Neutrophil (primary cell): ENCODE data around the gene SORCS2.

Experiments used
- H3K27ac ChIP-seq: fragments of 200-600 bp; sonication (generic); 2 replicates; pipeline ENCODE4 v1.5.1; 2016; ENCODE audit warnings: mild to moderate bottlenecking, moderate library complexity
- H3K27me3 ChIP-seq: fragments of 200-600 bp; sonication (generic); 2 replicates; pipeline ENCODE4 v1.6.0; 2016; ENCODE audit warnings: mild to moderate bottlenecking
- H3K36me3 ChIP-seq: fragments of 200-600 bp; sonication (generic); 2 replicates; pipeline ENCODE4 v1.5.1; 2017
- H3K4me1 ChIP-seq, 2 experiments: fragments of 200-600 bp in 1 of 2; sonication (generic) in 1 of 2; 1 replicate in 1 of 2; 2 replicates in 1 of 2; pipeline versions ENCODE4 v1.5.1 to v1.6.1; 2013 to 2016; ENCODE audit warnings: low read depth in 1 of 2, low read length in 1 of 2, mild to moderate bottlenecking in 1 of 2, moderate library complexity in 1 of 2; ENCODE audit not compliant: control insufficient read depth in 1 of 2, insufficient read depth in 1 of 2
- H3K4me3 ChIP-seq, 2 experiments: fragments of 200-600 bp in 1 of 2; sonication (generic) in 1 of 2; 1 replicate in 1 of 2; 2 replicates in 1 of 2; pipeline ENCODE4 v1.5.1; 2013 to 2016; ENCODE audit warnings: low read depth in 1 of 2, low read length in 1 of 2, mild to moderate bottlenecking in 1 of 2, moderate library complexity in 1 of 2
- H3K9me3 ChIP-seq: fragments of 200-600 bp; sonication (generic); 2 replicates; pipeline ENCODE4 v1.5.1; 2016
- CTCF ChIP-seq: fragments of 200-600 bp; sonication (generic); IDR thresholded peaks from 2 replicates; pipeline ENCODE4 v1.5.1; 2016; ENCODE audit warnings: antibody characterized with exemption

The SORCS2 gene

DNA sequence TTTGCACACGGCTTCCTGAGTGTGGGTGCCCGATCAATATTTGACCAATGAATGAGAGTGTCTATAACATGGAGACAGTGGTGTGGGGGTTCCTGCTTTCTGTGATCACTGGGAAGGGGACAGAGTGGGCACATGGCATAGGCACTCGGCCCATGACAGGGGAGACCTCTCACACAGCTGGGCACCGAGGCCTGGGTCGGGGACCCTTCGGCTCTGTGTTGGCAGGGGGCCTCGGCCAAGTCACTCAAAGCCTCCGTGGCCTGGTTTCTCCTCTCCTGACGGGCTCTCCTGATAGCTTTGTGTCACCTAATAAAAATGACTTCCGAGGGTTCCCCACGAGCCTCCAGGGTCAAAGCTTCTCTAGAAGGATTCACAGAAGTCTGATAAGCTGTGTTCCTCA lies 286.3 kb downstream of the SORCS2 start:
- TF ChIP-seq CTCF: no peak
- H3K27me3 ChIP-seq: no peaks in the 10 kb centered on the region
- H3K4me3 ChIP-seq: no peak overlapping the region
- no peaks in the 10 kb centered on the region for H3K4me1 ChIP-seq
- H3K27ac ChIP-seq: no peak overlapping the region
- H3K36me3 ChIP-seq: no peaks in the 10 kb centered on the region
- no peaks in the 10 kb centered on the region for H3K9me3 ChIP-seq

DNA sequence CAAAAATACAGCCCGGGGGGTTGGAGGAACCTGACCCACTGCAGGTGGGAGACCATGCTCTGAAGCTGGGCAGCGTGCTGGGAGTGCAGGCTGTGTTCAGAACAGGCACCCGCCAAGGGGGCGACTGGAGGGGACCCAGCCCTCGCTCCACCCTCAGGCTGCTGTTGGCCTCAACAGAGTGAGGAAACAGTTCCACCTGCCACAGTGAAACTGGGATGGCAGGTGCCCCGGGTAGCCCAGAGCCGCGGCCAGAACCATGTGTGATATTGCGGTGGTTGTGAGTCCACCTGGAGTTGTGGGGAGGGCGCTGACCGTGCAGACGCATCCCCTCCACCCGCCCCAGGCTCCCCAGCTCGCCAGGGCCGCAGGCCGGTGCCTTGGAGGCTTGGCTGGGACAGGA lies 288.1 kb downstream of the SORCS2 start:
- TF ChIP-seq CTCF: no peak

GRCh38 chr4:7481227-7481626 lies 288.9 kb downstream of the SORCS2 start:
- H3K36me3 ChIP-seq: no peaks in the 10 kb centered on the region
- no peak for TF ChIP-seq CTCF
- no peak overlapping the region for H3K27ac ChIP-seq

More for the DNA sequence above, 288.1 kb downstream of the SORCS2 start:
- peaks cover 9% of the 10 kb centered on the region for H3K27me3 ChIP-seq
- no peaks in the 10 kb centered on the region for H3K4me1 ChIP-seq
- H3K27ac ChIP-seq: no peak overlapping the region
- H3K36me3 ChIP-seq: no peaks in the 10 kb centered on the region
- H3K9me3 ChIP-seq: no peaks in the 10 kb centered on the region
- H3K4me3 ChIP-seq: no peak overlapping the region

DNA sequence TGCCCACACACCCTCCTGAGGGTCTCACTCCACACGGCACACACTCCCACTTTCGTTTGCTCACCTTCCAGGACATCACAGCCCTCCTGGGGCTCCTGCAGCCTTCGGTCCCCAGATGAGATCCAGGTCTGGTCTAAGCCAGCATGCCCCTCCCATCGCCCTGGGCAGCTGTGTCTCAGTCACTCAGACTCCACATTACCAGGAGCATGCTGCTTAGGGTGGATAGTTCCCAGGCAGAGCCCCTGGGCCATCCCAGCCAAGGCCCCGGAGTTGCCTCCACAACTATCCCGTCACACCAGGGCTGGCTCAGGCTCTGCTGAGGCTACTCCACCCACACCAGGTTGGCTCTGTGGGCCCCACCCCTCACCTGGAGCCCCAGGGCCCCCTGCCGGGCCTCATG lies 292.8 kb downstream of the SORCS2 start:
- TF ChIP-seq CTCF: no peak
- Histone ChIP-seq H3K27ac (no peak overlapping the region), H3K36me3 (no peaks in the 10 kb centered on the region), H3K4me1 (no peaks in the 10 kb centered on the region), H3K27me3 (peaks cover 41% of the 10 kb centered on the region), H3K9me3 (no peaks in the 10 kb centered on the region), H3K4me3 (no peak overlapping the region)

More at GRCh38 chr4:7481227-7481626, 288.9 kb downstream of the SORCS2 start:
- Histone ChIP-seq H3K9me3 (no peaks in the 10 kb centered on the region), H3K4me1 (no peaks in the 10 kb centered on the region), H3K27me3 (peaks cover 13% of the 10 kb centered on the region), H3K4me3 (no peak overlapping the region)

DNA sequence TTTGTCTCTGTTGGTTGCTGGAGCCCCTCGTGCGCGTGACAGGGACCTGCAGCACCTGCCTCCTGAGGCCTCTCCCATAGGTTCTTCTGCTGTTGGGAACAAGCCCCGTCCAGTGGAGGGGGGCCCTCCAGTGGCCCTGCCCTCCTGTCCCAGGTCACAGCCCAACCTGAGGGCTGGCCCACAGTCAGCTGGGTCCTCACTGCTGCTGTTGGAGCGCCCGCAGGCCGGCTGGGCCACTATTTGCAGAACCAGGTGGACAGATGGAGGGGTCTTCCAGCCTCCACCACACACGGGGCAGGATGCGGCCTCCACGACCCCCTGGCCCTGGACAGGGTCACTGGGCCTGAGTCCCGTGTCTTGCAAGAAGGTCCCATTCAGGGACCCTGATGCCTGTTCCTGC lies 293.8 kb downstream of the SORCS2 start:
- Histone ChIP-seq H3K27me3 (peaks cover 41% of the 10 kb centered on the region), H3K4me3 (no peak overlapping the region), H3K9me3 (no peaks in the 10 kb centered on the region), H3K36me3 (no peaks in the 10 kb centered on the region), H3K4me1 (no peaks in the 10 kb centered on the region), H3K27ac (no peak overlapping the region)
- TF ChIP-seq CTCF: no peak

GRCh38 chr4:7487502-7487901 lies 295.2 kb downstream of the SORCS2 start:
- no peaks in the 10 kb centered on the region for H3K9me3 ChIP-seq
- no peak for TF ChIP-seq CTCF
- peaks cover 41% of the 10 kb centered on the region for H3K27me3 ChIP-seq
- H3K36me3 ChIP-seq: no peaks in the 10 kb centered on the region
- H3K4me3 ChIP-seq: no peak overlapping the region
- H3K4me1 ChIP-seq: no peaks in the 10 kb centered on the region
- H3K27ac ChIP-seq: no peak overlapping the region
